RWPE1 (cell line): ENCODE data around the gene TRAF5.

Source experiments
- CTCF ChIA-PET: fragments of 350-600 bp; sonication (Branson Sonifier 250); formaldehyde crosslinking; extraction: SDS; loops from one replicate; lab custom pipeline; 2021; lab: Yijun Ruan, JAX
- POLR2A ChIA-PET: fragments of 400-600 bp; formaldehyde crosslinking; extraction: SDS; loops from one replicate; lab custom pipeline; 2020; ENCODE audit warnings: antibody characterized with exemption; ENCODE audit not compliant: low non-redundant PET; lab: Yijun Ruan, JAX
- DNase-seq: peaks from one replicate; pipeline ENCODE4 v3.0.0; 2012; ENCODE audit warnings: low spot score
- H3K27ac ChIP-seq: fragments of 450-650 bp; 2 replicates; pipeline ENCODE4 v1.5.1; 2017
- CTCF ChIP-seq: fragments of 450-650 bp; conservative IDR thresholded peaks from 2 replicates; pipeline ENCODE4 v1.5.1; 2017; ENCODE audit warnings: low read depth, mild to moderate bottlenecking

Gene TRAF5

GRCh38 chr1:211324992-211325775 lies 1.4 kb upstream of the TRAF5 start:
- CTCF ChIA-PET = interaction anchor here (0.6 to 2.1 kb wide), 4 partner anchors 118 to 330 kb away, joined by 3 to 7 read pairs (median 5); no protein-coding TSS in a partner anchor
- POLR2A ChIA-PET = interaction anchor here (0.6 to 0.7 kb wide), 2 partner anchors 44 to 190 kb away, joined by 3 to 4 read pairs; no protein-coding TSS in a partner anchor
- DNase-seq = no peak
- no peak overlapping the region for H3K27ac ChIP-seq
- no peak for TF ChIP-seq CTCF

GRCh38 chr1:211326140-211326527 lies 499 bp upstream of the TRAF5 start:
- TF ChIP-seq CTCF = no peak
- ChIA-PET CTCF (interaction anchor here (0.6 to 0.9 kb wide), 3 partner anchors 150 to 1053 kb away, joined by 3 to 4 read pairs (median 4); no protein-coding TSS in a partner anchor), POLR2A (interaction anchor here (0.7 kb wide), 1 partner anchor 189 kb away, joined by 3 read pairs; no protein-coding TSS in a partner anchor)
- H3K27ac ChIP-seq = peak overlapping the region; percentile 61
- DNase-seq = no peak

DNA sequence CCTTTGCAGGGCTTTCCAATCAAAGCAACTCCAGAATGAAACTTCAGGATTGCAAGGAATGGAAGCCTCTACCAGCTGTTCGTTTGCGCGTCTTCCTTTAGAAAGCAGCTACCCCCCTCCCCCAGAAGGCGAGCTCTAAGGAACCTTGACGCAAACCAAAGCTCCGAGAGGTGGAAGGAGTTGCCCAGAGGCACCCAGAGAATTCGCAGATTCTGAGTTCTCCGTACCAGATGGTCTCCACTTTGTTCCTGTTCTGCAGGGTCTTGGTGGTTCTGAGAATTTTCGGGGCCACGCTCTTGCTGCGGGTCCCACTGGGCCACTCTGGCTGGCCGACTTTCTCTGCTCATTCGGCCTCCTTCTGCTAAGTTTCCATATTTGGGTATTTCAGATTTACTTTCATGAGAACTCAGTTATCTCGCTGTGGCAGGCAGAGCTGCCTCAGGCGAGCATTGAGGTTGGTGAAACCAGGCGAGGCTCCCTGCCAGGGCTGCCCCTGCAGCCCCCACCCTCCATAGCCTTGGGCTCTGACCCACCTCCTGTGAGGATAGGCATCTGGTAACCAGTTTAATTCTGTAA lies 801 bp downstream of the TRAF5 start:
- DNase-seq = peak; percentile 51
- CTCF ChIA-PET = interaction anchor here (0.6 to 0.7 kb wide), 3 partner anchors 66 to 618 kb away, joined by 3 to 5 read pairs (median 4); no protein-coding TSS in a partner anchor
- peak overlapping the region; percentile 61 for H3K27ac ChIP-seq
- POLR2A ChIA-PET = no interaction called here
- TF ChIP-seq CTCF = no peak

GRCh38 chr1:211328084-211328694 lies 1.6 kb downstream of the TRAF5 start:
- no peak for DNase-seq
- ChIA-PET POLR2A (no interaction called here), CTCF (no interaction called here)
- H3K27ac ChIP-seq = no peak overlapping the region
- TF ChIP-seq CTCF = no peak

DNA sequence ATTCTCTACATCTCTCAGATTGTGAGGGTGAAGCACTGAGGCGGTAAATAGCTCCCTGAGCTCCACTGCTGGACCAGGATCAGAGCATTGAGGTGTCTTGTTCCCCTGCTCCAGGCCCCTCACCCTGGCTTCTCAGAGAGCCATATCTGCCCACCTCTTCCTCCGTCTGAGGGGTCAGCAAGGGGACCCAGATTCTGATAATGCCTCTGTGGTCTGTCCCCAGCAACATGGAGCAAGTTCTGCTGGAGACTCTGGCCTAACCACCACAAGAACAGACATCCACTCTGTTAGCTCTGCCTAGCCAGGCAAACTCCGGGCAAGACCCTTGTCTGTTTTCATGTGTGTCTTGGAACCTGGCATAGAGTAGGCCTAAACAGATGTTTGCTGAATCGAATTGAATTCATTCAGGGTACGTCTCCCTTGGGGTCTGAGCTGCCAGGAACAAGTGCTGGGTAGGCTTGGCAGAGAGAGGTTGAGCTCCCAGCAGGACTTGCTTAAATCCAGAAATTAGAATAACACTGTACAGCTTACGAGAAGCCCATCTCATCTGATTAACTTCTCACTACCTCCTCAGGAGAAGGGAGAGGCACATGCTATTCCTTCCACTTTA lies 2.3 kb downstream of the TRAF5 start:
- TF ChIP-seq CTCF = no peak
- H3K27ac ChIP-seq = no peak overlapping the region
- ChIA-PET POLR2A (no interaction called here), CTCF (interaction anchor here (0.7 to 1.3 kb wide), 2 partner anchors 147 to 167 kb away, joined by 3 read pairs; no protein-coding TSS in a partner anchor)
- no peak for DNase-seq

DNA sequence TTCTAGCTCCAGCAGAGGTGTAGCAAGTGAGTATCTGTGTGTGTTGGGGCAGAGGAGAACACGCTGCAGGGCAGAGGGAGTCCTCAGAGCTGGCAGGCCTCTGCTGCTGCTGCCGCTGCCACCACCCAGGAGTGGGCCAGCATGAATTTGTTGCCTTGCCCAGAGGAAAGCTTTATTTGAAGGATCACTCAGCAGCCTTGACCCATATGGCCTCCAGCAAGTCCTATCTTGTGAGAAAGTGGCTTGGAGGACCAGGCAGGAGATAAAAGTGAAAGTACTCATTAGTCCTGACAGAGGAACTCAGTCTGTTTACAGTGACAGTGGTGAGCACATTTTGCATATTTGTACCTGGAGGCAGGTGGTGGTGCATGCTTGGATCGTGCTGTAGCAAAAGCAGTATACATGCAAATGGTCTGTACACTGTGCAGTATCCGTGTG lies 3.1 kb downstream of the TRAF5 start:
- ChIA-PET POLR2A (no interaction called here), CTCF (interaction anchor here (0.6 to 1.3 kb wide), 3 partner anchors 147 to 1482 kb away, joined by 3 to 7 read pairs (median 3); no protein-coding TSS in a partner anchor)
- no peak overlapping the region for H3K27ac ChIP-seq
- no peak for DNase-seq
- TF ChIP-seq CTCF = no peak
